Posterior vena cava (tissue), 2 donors: Measurements from ENCODE around the gene FIGLA. TPM values are rescaled to one million over a fixed set of nuclear protein-coding genes. Genes with fewer than 3 reads are reported as not detected.

ENCODE experiments used
- DNase-seq: peaks from one replicate; pipeline ENCODE4 v3.0.0-alpha.2; 2020; ENCODE audit warnings: low spot score
- intact Hi-C, 2 donors: fragments of 100-400 bp; cut with DNase I; formaldehyde crosslinking; loops; one replicate each; pipeline versions ENCODE4 v1.14.1 to v1.14.2; 2022 to 2023
- long read RNA-seq, 2 donors: library from polyadenylated mRNA; unstranded; transcript quantifications; one replicate each; pipeline ENCODE4 v2.0.0, GENCODE V29; 2020 to 2021
- total RNA-seq, 2 donors: library from RNA; stranded (reverse); fragmentation: NEBNext Ultra II Directional; extraction: Animal tissue kit (Norgen Biotek cat#: 25700); gene quantifications; one replicate each; pipeline ENCODE4 v1.2.1, GENCODE V29; 2021
- donor health status: DM: yes; HTN: yes; CAD: no.
- donor health status: DM: yes; HTN: yes; CAD: no.

Gene FIGLA
- total RNA-seq: not detected
- long read RNA-seq, donor 1: 0 reads
- long read RNA-seq, donor 2: 0 reads

GRCh38 chr2:70790136-70790828, at the start of gene FIGLA:
FIGLA (minus strand) TSS chr2:70790643; CDS start chr2:70790638, 5 bp downstream.
- no peak for DNase-seq
- intact Hi-C loops: no loop called here

GRCh38 chr2:70837980-70838925, 47.8 kb upstream of the FIGLA start:
- intact Hi-C loops: no loop called here
- no peak for DNase-seq

- intact Hi-C loops: no loop called here
- DNase-seq: no peak
Measured at GRCh38 chr2:70835643-70836042, 45.2 kb upstream of the FIGLA start, which contains the start of gene CD207. CD207 (minus strand) TSS chr2:70835816; CDS start chr2:70835776, 40 bp downstream.

GRCh38 chr2:70834881-70835280, 44.4 kb upstream of the FIGLA start:
- intact Hi-C loops: no loop called here
- no peak for DNase-seq

GRCh38 chr2:70834106-70834505, 43.7 kb upstream of the FIGLA start:
- intact Hi-C loops: no loop called here
- no peak for DNase-seq

GRCh38 chr2:70833246-70833645, 42.8 kb upstream of the FIGLA start:
- no peak for DNase-seq
- intact Hi-C loops: no loop called here

GRCh38 chr2:70832386-70832785, 41.9 kb upstream of the FIGLA start:
- DNase-seq: no peak
- intact Hi-C loops: no loop called here

- intact Hi-C loops: no loop called here
- DNase-seq: no peak
Measured at GRCh38 chr2:70831861-70832260, 41.4 kb upstream of the FIGLA start.

GRCh38 chr2:70830366-70830765, 39.9 kb upstream of the FIGLA start:
- intact Hi-C loops: no loop called here
- peak; percentile 81 for DNase-seq

GRCh38 chr2:70829916-70830315, 39.5 kb upstream of the FIGLA start:
- DNase-seq: no peak
- intact Hi-C loops: no loop called here

- intact Hi-C loops: no loop called here
- DNase-seq: no peak
Measured at GRCh38 chr2:70828914-70829824, 38.7 kb upstream of the FIGLA start.

- DNase-seq: no peak
- intact Hi-C loops: no loop called here
Measured at GRCh38 chr2:70828115-70828514, 37.7 kb upstream of the FIGLA start.

- DNase-seq: no peak
- intact Hi-C loops: no loop called here
Measured at GRCh38 chr2:70827388-70827787, 36.9 kb upstream of the FIGLA start.

GRCh38 chr2:70826696-70827350, 36.4 kb upstream of the FIGLA start:
- intact Hi-C loops: no loop called here
- DNase-seq: no peak

- intact Hi-C loops: no loop called here
- DNase-seq: no peak
Measured at GRCh38 chr2:70823249-70823648, 32.8 kb upstream of the FIGLA start.

GRCh38 chr2:70822843-70823242, 32.4 kb upstream of the FIGLA start:
- no peak for DNase-seq
- intact Hi-C loops: no loop called here

- intact Hi-C loops: no loop called here
Measured at GRCh38 chr2:70820499-70820898, 30.1 kb upstream of the FIGLA start, which contains the start of gene CLEC4F. CLEC4F (minus strand) TSS chr2:70820599; CDS start chr2:70820523, 76 bp downstream.

GRCh38 chr2:70817284-70817954, 27.0 kb upstream of the FIGLA start:
- DNase-seq: no peak
- intact Hi-C loops: no loop called here

More at GRCh38 chr2:70820499-70820898, 30.1 kb upstream of the FIGLA start, which contains the start of gene CLEC4F:
- no peak for DNase-seq
